ENCODE data around the gene FGA. TPM values are rescaled to one million over a fixed set of nuclear protein-coding genes. Genes with fewer than 3 reads are reported as not detected.

Gene FGA
- total and polyA plus RNA-seq, 9 of the 15 experiments (the other 6 are each of a cell fraction or from before 2014, with no cell fraction given) = 0.04 to 2.5 (median 0.07) TPM; not detected in 5

GRCh38 chr4:154583677-154584076 is 6.9 kb downstream of the FGA start (continued):
- TF ChIP-seq WHSC1 (IDR thresholded peaks at IDR 0.05; ENCODE audit: low read length) = no peak
- no peak for TF ChIP-seq E2F5 (CRISPR knock-in tag; IDR thresholded peaks at IDR 0.05)
- no peak for TF ChIP-seq ZNF583 (CRISPR knock-in tag; IDR thresholded peaks at IDR 0.05)
- no peak for TF ChIP-seq MIER1 (IDR thresholded peaks at IDR 0.05; ENCODE audit: low read depth)
- TF ChIP-seq KDM5B (IDR thresholded peaks at IDR 0.05; ENCODE audit: insufficient replicate concordance, low read depth, low read length) = no peak
- no peak for TF ChIP-seq LEF1 (IDR thresholded peaks at IDR 0.05)

GRCh38 chr4:154583230-154583629 is 7.3 kb downstream of the FGA start:
- Histone ChIP-seq H3K27ac (ENCODE audit: extremely low read depth, low read depth, low read length) (no peak overlapping the region), H3K4me2 (ENCODE audit: insufficient read depth, low read length) (no peak overlapping the region), H3K9me3 (replicated peaks; ENCODE audit: control insufficient read depth, insufficient read depth, low read depth, low read length) (no peaks in the 10 kb centered on the region), H3K79me2 (ENCODE audit: control insufficient read depth, insufficient read depth, low read length) (no peaks in the 10 kb centered on the region), H3K27me3 (ENCODE audit: control insufficient read depth in 2 of 2, insufficient read depth in 2 of 2, low read length in 2 of 2) (no peaks in the 10 kb centered on the region), H3K9me1 (ENCODE audit: control insufficient read depth, insufficient read depth, low read length) (no peaks in the 10 kb centered on the region), H4K20me1 (replicated peaks; ENCODE audit: control insufficient read depth, insufficient read depth, low read length) (no peaks in the 10 kb centered on the region), H3K36me3 (ENCODE audit: control insufficient read depth, insufficient read depth, low read length) (no peaks in the 10 kb centered on the region), H3K4me1 (replicated peaks in 1 of 2; ENCODE audit: control insufficient read depth in 2 of 2, insufficient read depth in 2 of 2, low read length in 2 of 2) (no peaks in the 10 kb centered on the region; a peak in 1 of 5 replicates), H3K4me3 (no peak overlapping the region), H2AFZ (ENCODE audit: low read depth, low read length) (no peak overlapping the region), H3K9ac (ENCODE audit: insufficient read depth in 1 of 2, low read depth in 2 of 2, low read length in 2 of 2) (no peak overlapping the region)
- in situ Hi-C loops (cut with MboI) = no loop called here
- ChIA-PET CTCF (ENCODE audit: low intra/inter-chr PET ratio) (no interaction called here), POLR2A (interaction anchor here (0.6 kb wide), 1 partner anchor 14 kb away, joined by 4 read pairs; no protein-coding TSS in a partner anchor)
- BruUV-seq (replicated peaks) = no TSS peak
- intact Hi-C loops (cut with micrococcal nuclease) = no loop called here
- ATAC-seq = no peak
- no peak for DNase-seq (ENCODE audit: extremely low read depth in 1 of 4, low spot score in 3 of 4)
- no peak for FAIRE-seq
- 7% methylated on average over 3 of the region's 3 CpGs for WGBS (ENCODE audit: insufficient coverage, low coverage, missing lambda C conversion rate)
- TF ChIP-seq ZNF197 (CRISPR knock-in tag; IDR thresholded peaks at IDR 0.05; ENCODE audit: low read depth) (no peak), MLX (CRISPR knock-in tag; conservative IDR thresholded peaks at IDR 0.05) (no peak), PYGO2 (tag; IDR thresholded peaks at IDR 0.05) (no peak), UBTF (IDR thresholded peaks at IDR 0.05; ENCODE audit: borderline replicate concordance in 1 of 2, low read depth in 2 of 2, low read length in 2 of 2) (no peak), TEAD4 (IDR thresholded peaks at IDR 0.05; ENCODE audit: low read length) (no peak), TEAD4 (CRISPR knock-in tag; IDR thresholded peaks at IDR 0.05; ENCODE audit: borderline replicate concordance) (no peak), TCF15 (CRISPR knock-in tag; IDR thresholded peaks at IDR 0.05) (no peak), CAMTA2 (CRISPR knock-in tag; conservative IDR thresholded peaks at IDR 0.05) (no peak)

All from K562 (cell line).